ENCODE results near the gene ADAMTSL1. TPM values are rescaled to one million over a fixed set of nuclear protein-coding genes. Genes with fewer than 3 reads are reported as not detected.

The ADAMTSL1 gene
- total RNA-seq, 4 donors from 2014 or later, result 13.3 to 39.7 (median 27.2) TPM

DNA sequence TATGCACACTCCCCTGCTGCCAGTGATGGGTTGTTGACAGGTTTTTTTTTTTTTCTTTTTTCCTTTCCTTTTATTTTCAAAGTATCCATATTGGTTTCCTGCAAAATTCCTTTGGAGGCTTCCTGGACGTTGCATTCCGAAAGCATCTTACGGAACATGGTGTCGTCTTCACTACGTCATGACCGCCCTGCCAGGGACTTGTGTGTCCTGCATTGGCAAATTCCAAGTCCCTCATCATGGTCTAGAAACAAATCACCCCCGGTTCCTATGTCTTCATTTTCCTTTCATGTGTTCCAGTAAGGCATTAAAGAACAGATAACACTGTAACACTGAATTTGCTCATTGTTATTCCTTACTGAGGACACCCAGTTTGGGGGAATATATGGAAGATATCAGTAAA lies 35.0 kb upstream of the ADAMTSL1 start:
- Histone ChIP-seq H3K27me3 (no peaks in the 10 kb centered on the region), H3K36me3 (no peaks in the 10 kb centered on the region), H3K27ac (peak overlapping the region in 2 of 4 donors; percentile 33 to 62), H3K4me1 (peaks cover 0 to 16% (median 0%) of the 10 kb centered on the region in 4 donors), H3K9me3 (no peaks in the 10 kb centered on the region), H3K4me3 (peak overlapping the region in 3 of 4 donors; percentile 16 to 24 (median 20))
- intact Hi-C loops (cut with DNase I; ENCODE audit: low total_unique reads) (loop anchor here (5.0 kb wide), 1 partner anchor 182 kb away; no protein-coding TSS in a partner anchor), in situ Hi-C loops (cut with MboI; ENCODE audit: low pct_ligation_motif_present in 1 of 4, low pct_unique_long_range_greater_than_20kb in 1 of 4, low sequenced_read_pairs in 3 of 4) (loop anchor here (10.0 to 25.0 kb wide), 4 partner anchors 177 to 598 kb away; partner anchors contain the start of genes RRAGA (in 1 of the 4) and SAXO1 (in 1 of the 4))
- TF ChIP-seq POLR2AphosphoS5 (IDR thresholded peaks at IDR 0.05), result no peak
- no peak for TF ChIP-seq POLR2A (IDR thresholded peaks at IDR 0.05)
- TF ChIP-seq EP300 (IDR thresholded peaks at IDR 0.05; ENCODE audit: low read depth), result no peak
- TF ChIP-seq, protein P1, sequence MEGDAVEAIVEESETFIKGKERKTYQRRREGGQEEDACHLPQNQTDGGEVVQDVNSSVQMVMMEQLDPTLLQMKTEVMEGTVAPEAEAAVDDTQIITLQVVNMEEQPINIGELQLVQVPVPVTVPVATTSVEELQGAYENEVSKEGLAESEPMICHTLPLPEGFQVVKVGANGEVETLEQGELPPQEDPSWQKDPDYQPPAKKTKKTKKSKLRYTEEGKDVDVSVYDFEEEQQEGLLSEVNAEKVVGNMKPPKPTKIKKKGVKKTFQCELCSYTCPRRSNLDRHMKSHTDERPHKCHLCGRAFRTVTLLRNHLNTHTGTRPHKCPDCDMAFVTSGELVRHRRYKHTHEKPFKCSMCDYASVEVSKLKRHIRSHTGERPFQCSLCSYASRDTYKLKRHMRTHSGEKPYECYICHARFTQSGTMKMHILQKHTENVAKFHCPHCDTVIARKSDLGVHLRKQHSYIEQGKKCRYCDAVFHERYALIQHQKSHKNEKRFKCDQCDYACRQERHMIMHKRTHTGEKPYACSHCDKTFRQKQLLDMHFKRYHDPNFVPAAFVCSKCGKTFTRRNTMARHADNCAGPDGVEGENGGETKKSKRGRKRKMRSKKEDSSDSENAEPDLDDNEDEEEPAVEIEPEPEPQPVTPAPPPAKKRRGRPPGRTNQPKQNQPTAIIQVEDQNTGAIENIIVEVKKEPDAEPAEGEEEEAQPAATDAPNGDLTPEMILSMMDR (IDR thresholded peaks at IDR 0.05), result no peak
- 87% methylated on average over 7 of the region's 7 CpGs; no CpG with 5 or more reads in 1 of the 2 donors for WGBS, 2 donors (ENCODE audit: low coverage in 1 of 2)
- DNase-seq, result no peak

DNA sequence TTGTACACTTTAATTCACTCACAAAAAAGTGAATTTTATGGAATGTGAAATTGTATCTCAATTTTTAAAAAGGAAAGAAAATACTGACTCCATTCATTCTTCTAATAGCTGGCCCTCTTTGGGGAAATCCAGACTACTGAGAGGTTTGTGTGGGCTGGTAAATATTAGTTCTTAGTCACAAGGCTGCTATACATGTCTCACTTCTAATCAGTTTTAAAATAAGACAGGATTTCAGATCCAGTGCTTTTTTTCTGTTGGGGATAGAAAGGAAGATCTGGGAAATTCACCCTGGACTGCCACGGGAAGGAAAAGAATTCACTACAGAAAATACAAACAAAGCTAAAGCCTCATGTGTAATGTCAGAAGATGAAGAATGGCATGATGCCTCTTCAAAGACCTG lies 32.7 kb upstream of the ADAMTSL1 start:
- Histone ChIP-seq H3K4me1 (peaks cover 0 to 16% (median 0%) of the 10 kb centered on the region in 4 donors), H3K4me3 (no peak overlapping the region), H3K27ac (no peak overlapping the region), H3K27me3 (no peaks in the 10 kb centered on the region), H3K9me3 (no peaks in the 10 kb centered on the region), H3K36me3 (no peaks in the 10 kb centered on the region)
- WGBS, 2 donors (ENCODE audit: low coverage in 1 of 2), result 25 to 42% methylated on average over 1 of the region's 1 CpG
- no peak for TF ChIP-seq EP300 (IDR thresholded peaks at IDR 0.05; ENCODE audit: low read depth)
- no peak for DNase-seq
- in situ Hi-C loops (cut with MboI; ENCODE audit: low pct_ligation_motif_present in 1 of 4, low pct_unique_long_range_greater_than_20kb in 1 of 4, low sequenced_read_pairs in 3 of 4), result loop anchor here in 3 of 4 donors (25.0 kb wide), 3 partner anchors 179 to 596 kb away; partner anchors contain the start of genes RRAGA (in 1 of the 3) and SAXO1 (in 1 of the 3)
- intact Hi-C loops (cut with DNase I; ENCODE audit: low total_unique reads), result no loop called here

DNA sequence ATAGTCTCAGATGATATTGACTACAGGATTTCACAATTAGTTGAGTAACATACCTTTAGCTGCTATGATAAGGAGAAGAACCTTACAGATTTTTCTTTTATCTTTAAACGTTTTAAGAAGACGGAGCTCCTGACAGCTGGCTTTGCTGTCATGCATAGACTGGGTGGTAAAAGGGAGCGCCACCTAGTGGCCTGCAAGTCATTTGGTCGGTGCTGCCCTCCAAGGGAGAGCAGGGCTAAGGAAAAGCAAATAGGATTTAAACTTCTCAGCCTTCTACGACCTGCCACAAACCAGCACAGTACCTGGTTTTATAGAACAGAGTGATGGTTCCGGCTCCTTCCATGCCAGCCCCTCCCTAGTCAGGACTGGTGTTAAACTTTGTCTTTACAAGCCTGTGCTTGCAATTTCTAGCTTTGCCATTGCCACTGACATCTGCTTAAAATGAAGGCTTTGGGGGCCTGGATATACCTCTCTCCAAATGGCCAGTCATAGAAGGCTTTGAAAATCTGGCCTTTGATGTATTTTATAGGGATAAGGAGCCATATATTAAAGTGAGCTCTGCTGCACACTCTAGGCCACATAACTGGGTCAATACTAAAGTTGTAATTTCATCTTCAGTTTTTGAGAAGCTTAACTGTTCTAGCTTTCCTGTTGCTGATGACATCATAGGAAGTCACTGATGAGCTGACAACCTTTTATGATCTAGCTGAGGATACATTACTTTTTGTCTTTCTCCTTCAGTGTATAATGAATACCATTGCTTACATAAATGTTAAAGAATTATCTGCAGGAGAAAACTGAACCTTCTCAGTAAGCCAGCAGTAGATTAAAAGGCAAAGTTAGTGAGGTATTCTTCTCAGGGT lies 31.1 kb upstream of the ADAMTSL1 start:
- no peak for TF ChIP-seq EP300 (IDR thresholded peaks at IDR 0.05; ENCODE audit: low read depth)
- TF ChIP-seq, protein P1 (IDR thresholded peaks at IDR 0.05), result peak; percentile 66 to 84 (median 79)
- DNase-seq, result peak; percentile 76
- WGBS, 2 donors (ENCODE audit: low coverage in 1 of 2), result 8 to 10% methylated on average over 2 to 6 of the region's 6 CpGs
- peaks cover 0 to 16% (median 2%) of the 10 kb centered on the region in 4 donors for H3K4me1 ChIP-seq
- no peak overlapping the region for H3K27ac ChIP-seq
- H3K9me3 ChIP-seq, result no peaks in the 10 kb centered on the region
- in situ Hi-C loops (cut with MboI; ENCODE audit: low pct_ligation_motif_present in 1 of 4, low pct_unique_long_range_greater_than_20kb in 1 of 4, low sequenced_read_pairs in 3 of 4) (loop anchor here in 3 of 4 donors (25.0 kb wide), 3 partner anchors 181 to 594 kb away; partner anchors contain the start of genes RRAGA (in 1 of the 3) and SAXO1 (in 1 of the 3)), intact Hi-C loops (cut with DNase I; ENCODE audit: low total_unique reads) (no loop called here)
- H3K4me3 ChIP-seq, result no peak overlapping the region
- no peaks in the 10 kb centered on the region for H3K36me3 ChIP-seq
- no peaks in the 10 kb centered on the region for H3K27me3 ChIP-seq

DNA sequence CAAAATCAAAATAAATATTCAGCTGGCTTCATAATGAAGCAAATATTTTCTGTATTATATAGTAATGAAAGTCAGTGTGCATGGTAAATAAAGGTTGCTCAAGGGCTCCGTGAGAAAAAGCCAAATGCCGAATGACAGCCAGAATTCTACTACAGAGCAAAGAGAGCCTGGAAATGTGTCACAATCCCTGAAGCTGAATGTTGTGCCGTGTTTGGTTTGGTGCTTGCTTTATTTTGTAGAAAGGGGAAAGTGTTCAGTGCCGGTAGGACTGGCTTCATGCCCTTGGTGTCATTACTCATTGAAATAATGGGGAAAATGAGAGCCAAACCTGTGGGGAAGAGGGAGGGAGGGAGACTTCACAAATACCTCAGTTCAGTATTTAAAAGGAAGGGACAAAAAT lies 26.8 kb upstream of the ADAMTSL1 start:
- TF ChIP-seq, protein P1 (IDR thresholded peaks at IDR 0.05), result no peak
- TF ChIP-seq POLR2AphosphoS5 (IDR thresholded peaks at IDR 0.05) (no peak), EP300 (IDR thresholded peaks at IDR 0.05; ENCODE audit: low read depth) (no peak), POLR2A (IDR thresholded peaks at IDR 0.05) (no peak)
- H3K36me3 ChIP-seq, result no peaks in the 10 kb centered on the region
- no peak for DNase-seq
- intact Hi-C loops (cut with DNase I; ENCODE audit: low total_unique reads) (no loop called here), in situ Hi-C loops (cut with MboI; ENCODE audit: low pct_ligation_motif_present in 1 of 4, low pct_unique_long_range_greater_than_20kb in 1 of 4, low sequenced_read_pairs in 3 of 4) (loop anchor here in 3 of 4 donors (25.0 kb wide), 3 partner anchors 185 to 590 kb away; partner anchors contain the start of genes RRAGA (in 1 of the 3) and SAXO1 (in 1 of the 3))
- H3K4me1 ChIP-seq, result peaks cover 0 to 14% (median 2%) of the 10 kb centered on the region in 4 donors
- 66 to 70% methylated on average over 4 of the region's 4 CpGs for WGBS, 2 donors (ENCODE audit: low coverage in 1 of 2)
- peak overlapping the region; percentile 2 to 58 (median 26) for H3K27ac ChIP-seq
- no peaks in the 10 kb centered on the region for H3K27me3 ChIP-seq
- no peak overlapping the region for H3K4me3 ChIP-seq
- H3K9me3 ChIP-seq, result no peaks in the 10 kb centered on the region

All from transverse colon (tissue), 4 donors.